Body of pancreas (tissue), 4 donors: Measurements from ENCODE around the gene ALOX5AP.

ENCODE experiments used
- POLR2A ChIP-seq, 3 donors: fragments of 450-650 bp; IDR thresholded peaks; one replicate each; pipeline ENCODE4 v1.6.1; 2016; ENCODE audit warnings: antibody characterized with exemption in 3 of 3, mild to moderate bottlenecking in 2 of 3
- TF ChIP-seq, protein P1 (sequence below), 7 experiments: fragments of 450-650 bp in 4 of 7; fragments of 200-600 bp in 3 of 7; sonication (generic) in 3 of 7; IDR thresholded peaks; one replicate each; pipeline ENCODE4 v1.5.1; 2016 to 2019; ENCODE audit warnings: antibody characterized with exemption in 7 of 7

DNA sequence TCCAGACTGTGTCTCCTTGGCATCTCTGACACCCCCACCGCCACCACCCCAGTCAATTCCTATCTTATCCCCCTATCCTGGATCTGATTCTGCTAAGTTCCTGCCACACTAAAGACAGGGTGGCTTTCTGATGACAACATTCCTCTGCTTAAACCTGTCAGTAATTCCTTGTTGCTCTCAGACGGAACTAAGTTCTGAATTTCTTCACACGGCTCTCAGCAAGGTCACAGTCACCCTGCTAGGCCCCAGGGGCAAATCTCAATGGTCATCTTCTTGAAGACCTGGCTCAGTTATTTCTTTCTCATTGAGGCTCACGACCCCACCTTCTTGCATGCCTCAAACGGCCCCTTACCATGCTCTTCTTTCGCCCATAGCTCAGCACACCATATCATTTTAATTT is 7.6 kb downstream of the ALOX5AP start:
- TF ChIP-seq, protein P1, sequence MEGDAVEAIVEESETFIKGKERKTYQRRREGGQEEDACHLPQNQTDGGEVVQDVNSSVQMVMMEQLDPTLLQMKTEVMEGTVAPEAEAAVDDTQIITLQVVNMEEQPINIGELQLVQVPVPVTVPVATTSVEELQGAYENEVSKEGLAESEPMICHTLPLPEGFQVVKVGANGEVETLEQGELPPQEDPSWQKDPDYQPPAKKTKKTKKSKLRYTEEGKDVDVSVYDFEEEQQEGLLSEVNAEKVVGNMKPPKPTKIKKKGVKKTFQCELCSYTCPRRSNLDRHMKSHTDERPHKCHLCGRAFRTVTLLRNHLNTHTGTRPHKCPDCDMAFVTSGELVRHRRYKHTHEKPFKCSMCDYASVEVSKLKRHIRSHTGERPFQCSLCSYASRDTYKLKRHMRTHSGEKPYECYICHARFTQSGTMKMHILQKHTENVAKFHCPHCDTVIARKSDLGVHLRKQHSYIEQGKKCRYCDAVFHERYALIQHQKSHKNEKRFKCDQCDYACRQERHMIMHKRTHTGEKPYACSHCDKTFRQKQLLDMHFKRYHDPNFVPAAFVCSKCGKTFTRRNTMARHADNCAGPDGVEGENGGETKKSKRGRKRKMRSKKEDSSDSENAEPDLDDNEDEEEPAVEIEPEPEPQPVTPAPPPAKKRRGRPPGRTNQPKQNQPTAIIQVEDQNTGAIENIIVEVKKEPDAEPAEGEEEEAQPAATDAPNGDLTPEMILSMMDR (IDR thresholded peaks at IDR 0.05) = no peak
- TF ChIP-seq POLR2A (IDR thresholded peaks at IDR 0.05) = no peak
